PC-3 (cell line): ENCODE measurements around the gene GAB2. TPM values are rescaled to one million over a fixed set of nuclear protein-coding genes. Genes with fewer than 3 reads are reported as not detected.

Experiments used
- ATAC-seq: fragments of 200-7000 bp; cut with Tn5 transposase; 2 replicates; pipeline ENCODE4 v1.9.1; 2020; ENCODE audit warnings: mild to moderate bottlenecking, moderate library complexity
- BruUV-seq: library from RNA; stranded (reverse); fragments of 400-500 nt; replicated peaks from 2 replicates; lab custom pipeline; 2021; lab: Mats Ljungman, UMichigan
- CTCF ChIA-PET: fragments of 300-600 bp; sonication (Branson Sonifier 250); formaldehyde crosslinking; loops from one replicate; lab custom pipeline; 2022; ENCODE audit warnings: antibody characterized with exemption; lab: Charles Lee
- POLR2A ChIA-PET: fragments of 300-600 bp; sonication (Branson Sonifier 250); formaldehyde crosslinking; loops from one replicate; lab custom pipeline; 2022; ENCODE audit warnings: antibody characterized with exemption; ENCODE audit not compliant: unreplicated experiment; lab: Charles Lee
- DNase-seq: peaks from one replicate; pipeline ENCODE4 v3.0.0-alpha.2; 2015
- H2AFZ ChIP-seq: fragments of 300-600 bp; sonication (generic); 2 replicates; pipeline ENCODE4 v1.6.0; 2016; ENCODE audit warnings: antibody characterized with exemption, low read length
- H3F3A ChIP-seq: fragments of 300-600 bp; sonication (generic); one replicate; pipeline ENCODE4 v1.6.0; 2017; ENCODE audit warnings: antibody characterized with exemption, low read length, control low read depth, mild to moderate bottlenecking; ENCODE audit not compliant: unreplicated experiment
- H3K27ac ChIP-seq: fragments of 300-600 bp; sonication (generic); 2 replicates; pipeline ENCODE4 v1.5.1; 2016; ENCODE audit warnings: mild to moderate bottlenecking, low read length
- H3K27me3 ChIP-seq: fragments of 300-600 bp; sonication (generic); 2 replicates; pipeline ENCODE4 v1.6.1; 2016; ENCODE audit warnings: low read length, mixed read lengths
- H3K36me3 ChIP-seq: fragments of 300-600 bp; sonication (generic); 2 replicates; pipeline ENCODE4 v1.6.1; 2016; ENCODE audit warnings: low read depth, mixed run types, low read length, mixed read lengths
- H3K4me1 ChIP-seq: fragments of 300-600 bp; sonication (generic); 2 replicates; pipeline ENCODE4 v1.5.1; 2016; ENCODE audit warnings: low read length; ENCODE audit not compliant: insufficient read depth
- H3K4me2 ChIP-seq: fragments of 300-600 bp; sonication (generic); 2 replicates; pipeline ENCODE4 v1.6.0; 2016; ENCODE audit warnings: low read length
- H3K4me3 ChIP-seq: fragments of 300-600 bp; sonication (generic); 2 replicates; pipeline ENCODE4 v1.5.1; 2016; ENCODE audit warnings: mild to moderate bottlenecking, low read length, mixed read lengths
- H3K79me2 ChIP-seq: fragments of 300-600 bp; sonication (generic); 2 replicates; pipeline ENCODE4 v1.6.1; 2017; ENCODE audit warnings: low read length, mixed read lengths
- H3K9ac ChIP-seq: fragments of 300-600 bp; sonication (generic); 2 replicates; pipeline ENCODE4 v1.6.0; 2016; ENCODE audit warnings: mild to moderate bottlenecking, low read length
- H3K9me2 ChIP-seq: fragments of 300-600 bp; sonication (generic); replicated peaks from 2 replicates; pipeline ENCODE4 v1.6.1; 2016; ENCODE audit warnings: mixed run types, low read length, mixed read lengths
- H3K9me3 ChIP-seq: fragments of 300-600 bp; sonication (generic); 2 replicates; pipeline ENCODE4 v1.6.1; 2016; ENCODE audit warnings: low read length, mixed read lengths
- H4K20me1 ChIP-seq: fragments of 300-600 bp; sonication (generic); 2 replicates; pipeline ENCODE4 v1.6.1; 2016; ENCODE audit warnings: low read length, mixed read lengths
- CTCF ChIP-seq: fragments of 300-600 bp; sonication (generic); conservative IDR thresholded peaks from 2 replicates; pipeline ENCODE4 v1.5.1; 2017; ENCODE audit warnings: antibody characterized with exemption, low read depth, mild to moderate bottlenecking, low read length
- EZH2 ChIP-seq: fragments of 300-600 bp; sonication (generic); IDR thresholded peaks from one replicate; pipeline ENCODE4 v1.6.1; 2017; ENCODE audit warnings: antibody characterized with exemption, mild to moderate bottlenecking, low read length; ENCODE audit not compliant: unreplicated experiment
- EZH2phosphoT487 ChIP-seq: fragments of 300-600 bp; sonication (generic); IDR thresholded peaks from 2 replicates; pipeline ENCODE4 v1.6.1; 2018; ENCODE audit warnings: mild to moderate bottlenecking, antibody characterized with exemption, low read length, borderline replicate concordance
- intact Hi-C: fragments of 100-400 bp; cut with micrococcal nuclease; formaldehyde crosslinking; loops from 2 replicates; pipeline ENCODE4 v1.9.0; 2023
- total RNA-seq: library from RNA; depleted of rRNA; stranded (reverse); fragments of >200 nt; gene quantifications from 2 replicates; pipeline ENCODE4 v1.2.3, GENCODE V29; 2014

GAB2 gene
- total RNA-seq, 1 experiment from 2014 or later: 7.1 TPM

- H3K27ac ChIP-seq: no peak overlapping the region
- TF ChIP-seq EZH2phosphoT487: no peak
- no peak for TF ChIP-seq CTCF
- no peak for TF ChIP-seq EZH2
- H2AFZ ChIP-seq: no peak overlapping the region
- no peaks in the 10 kb centered on the region for H3F3A ChIP-seq
- DNase-seq (no peak), ATAC-seq (no peak)
- BruUV-seq: no TSS peak
- H3K4me2 ChIP-seq: no peak overlapping the region
- ChIA-PET CTCF (no interaction called here), POLR2A (no interaction called here)
- H3K9ac ChIP-seq: no peak overlapping the region
- H3K4me1 ChIP-seq: 0 out of 2 replicates have a peak, but pooled peaks cover under 1% of the 10 kb centered on the region
- H3K27me3 ChIP-seq: no peaks in the 10 kb centered on the region
- intact Hi-C loops: loop anchor here (5.0 kb wide), 1 partner anchor 133 kb away; no protein-coding TSS in a partner anchor
- no peaks in the 10 kb centered on the region for H3K9me2 ChIP-seq
- 0 out of 2 replicates have a peak, but pooled peaks cover 2% of the 10 kb centered on the region for H3K36me3 ChIP-seq
- H3K79me2 ChIP-seq: no peaks in the 10 kb centered on the region
- no peak overlapping the region for H3K4me3 ChIP-seq
- no peaks in the 10 kb centered on the region for H3K9me3 ChIP-seq
- no peaks in the 10 kb centered on the region for H4K20me1 ChIP-seq
These were observed 12.0 kb upstream of the GAB2 start for GRCh38 chr11:78429660-78430059.

GRCh38 chr11:78429209-78429608, 11.6 kb upstream of the GAB2 start:
- DNase-seq: no peak
- POLR2A ChIA-PET: no interaction called here
- intact Hi-C loops: no loop called here

More at GRCh38 chr11:78429209-78429608, 11.6 kb upstream of the GAB2 start:
- H3K9me2 ChIP-seq: no peaks in the 10 kb centered on the region
- H2AFZ ChIP-seq: no peak overlapping the region
- H3F3A ChIP-seq: no peaks in the 10 kb centered on the region
- H3K4me3 ChIP-seq: no peak overlapping the region
- no peak for TF ChIP-seq EZH2
- no peak for TF ChIP-seq CTCF
- no peak for TF ChIP-seq EZH2phosphoT487
- BruUV-seq: no TSS peak
- 0 out of 2 replicates have a peak, but pooled peaks cover 2% of the 10 kb centered on the region for H3K36me3 ChIP-seq
- CTCF ChIA-PET: interaction anchor here (0.6 kb wide), 1 partner anchor 10 kb away, joined by 3 read pairs; no protein-coding TSS in a partner anchor
- no peaks in the 10 kb centered on the region for H4K20me1 ChIP-seq
- 0 out of 2 replicates have a peak, but pooled peaks cover 5% of the 10 kb centered on the region for H3K4me1 ChIP-seq
- H3K27me3 ChIP-seq: no peaks in the 10 kb centered on the region
- H3K9me3 ChIP-seq: no peaks in the 10 kb centered on the region
- no peak for ATAC-seq
- H3K79me2 ChIP-seq: no peaks in the 10 kb centered on the region
- no peak overlapping the region for H3K9ac ChIP-seq
- H3K27ac ChIP-seq: no peak overlapping the region
- no peak overlapping the region for H3K4me2 ChIP-seq
